K562 (cell line): ENCODE data around the gene SLC37A3. TPM values are rescaled to one million over a fixed set of nuclear protein-coding genes. Genes with fewer than 3 reads are reported as not detected.

Source experiments
- HIVEP1 ChIP-seq: fragments of 250-450 bp; sonication (Bioruptor Pico); IDR thresholded peaks from 2 replicates; pipeline ENCODE4 v1.4.0; 2020; ENCODE audit warnings: mild to moderate bottlenecking
- POLR2G ChIP-seq: fragments of 200-400 bp; formaldehyde crosslinking; IDR thresholded peaks from 2 replicates; pipeline ENCODE4 v1.6.1; 2017; ENCODE audit warnings: low read depth, mild to moderate bottlenecking, antibody characterized with exemption, low read length, moderate library complexity
- RBM34 ChIP-seq: fragments of 200-400 bp; formaldehyde crosslinking; IDR thresholded peaks from 2 replicates; pipeline ENCODE4 v1.6.1; 2018; ENCODE audit warnings: low read length, borderline replicate concordance; ENCODE audit not compliant: insufficient read depth
- STAG1 ChIP-seq: sonication (generic); formaldehyde crosslinking; IDR thresholded peaks from 2 replicates; pipeline ENCODE4 v1.5.0; 2020; ENCODE audit warnings: missing genetic modification reagents, borderline replicate concordance
- SUPT5H ChIP-seq: fragments of 450-650 bp; IDR thresholded peaks from 2 replicates; pipeline ENCODE4 v1.6.1; 2016
- TFAM ChIP-seq: fragments of 250-450 bp; sonication (Bioruptor Pico); conservative IDR thresholded peaks from 2 replicates; pipeline ENCODE4 v1.5.0; 2021; ENCODE audit warnings: mild to moderate bottlenecking, moderate library complexity
- XRCC5 ChIP-seq: fragments of 200-400 bp; formaldehyde crosslinking; IDR thresholded peaks from 2 replicates; pipeline ENCODE4 v1.6.1; 2017; ENCODE audit warnings: low read depth, mild to moderate bottlenecking, low read length
- ZKSCAN1 ChIP-seq: fragments of 150-350 bp; IDR thresholded peaks from 2 replicates; pipeline ENCODE4 v1.6.1; 2016; ENCODE audit warnings: low read depth, low read length
- ZKSCAN8 ChIP-seq: fragments of 200-800 bp; sonication (Bioruptor generic); IDR thresholded peaks from 2 replicates; pipeline ENCODE4 v1.6.1; 2016; ENCODE audit warnings: missing genetic modification characterization, missing compliant biosample characterization
- polyA plus RNA-seq, 8 experiments: library from polyadenylated mRNA; depleted of rRNA in 4 of 8; stranded (reverse) in 5 of 8; unstranded in 3 of 8; fragments of >200 nt; fragmentation: Nextera tagmentation in 2 of 8; fragmentation: Illumina TruSeq in 1 of 8; extraction: Ambion mirVana in 2 of 8; extraction: Trizol in 1 of 8; gene quantifications; 2 replicates each; pipeline versions ENCODE4 v1.2.1 to v1.2.3, GENCODE V29; 2011 to 2014; ENCODE audit warnings: inconsistent platforms in 1 of 8, missing spikeins in 1 of 8
- total RNA-seq, 7 experiments: library from RNA; depleted of rRNA in 6 of 7; stranded (reverse); fragments of >200 nt in 6 of 7; fragmentation: Illumina TruSeq in 2 of 7; extraction: Trizol in 2 of 7; gene quantifications; 2 replicates each; pipeline versions ENCODE4 v1.2.1 to v1.2.3, GENCODE V29; 2011 to 2021; ENCODE audit warnings: low replicate concordance in 1 of 7
- TF ChIP-seq, protein P1 (sequence below): sonication (generic); formaldehyde crosslinking; IDR thresholded peaks from 2 replicates; pipeline ENCODE4 v1.8.1; 2023; ENCODE audit warnings: mild to moderate bottlenecking, missing genetic modification reagents
- TF ChIP-seq, protein P2 (sequence below), 2 experiments: fragments of 150-350 bp in 1 of 2; IDR thresholded peaks; 2 replicates each; pipeline ENCODE4 v1.6.1; 2012 to 2016; ENCODE audit warnings: low read depth in 2 of 2, low read length in 2 of 2, mild to moderate bottlenecking in 1 of 2, moderate library complexity in 1 of 2
- TF ChIP-seq, protein P3 (sequence below), 2 experiments: fragments of 200-800 bp in 1 of 2; sonication (Bioruptor generic) in 1 of 2; sonication (generic) in 1 of 2; formaldehyde crosslinking in 1 of 2; IDR thresholded peaks in 1 of 2; conservative IDR thresholded peaks in 1 of 2; 2 replicates each; pipeline versions ENCODE4 v1.5.0 to v1.6.1; 2016 to 2020; ENCODE audit warnings: missing compliant biosample characterization in 1 of 2, missing genetic modification characterization in 1 of 2, missing genetic modification reagents in 1 of 2
- TF ChIP-seq, protein P4 (sequence below), 2 experiments: fragments of 450-650 bp; IDR thresholded peaks; 2 replicates each; pipeline ENCODE4 v1.6.1; 2016
- TF ChIP-seq, protein P5 (sequence below): sonication (generic); formaldehyde crosslinking; IDR thresholded peaks from 2 replicates; pipeline ENCODE4 v1.9.0; 2022; ENCODE audit warnings: mild to moderate bottlenecking, missing genetic modification reagents

SLC37A3 gene
- total and polyA plus RNA-seq, 9 of the 15 experiments (the other 6 are each of a cell fraction or from before 2014, with no cell fraction given): 11.7 to 59.1 (median 26.8) TPM

DNA sequence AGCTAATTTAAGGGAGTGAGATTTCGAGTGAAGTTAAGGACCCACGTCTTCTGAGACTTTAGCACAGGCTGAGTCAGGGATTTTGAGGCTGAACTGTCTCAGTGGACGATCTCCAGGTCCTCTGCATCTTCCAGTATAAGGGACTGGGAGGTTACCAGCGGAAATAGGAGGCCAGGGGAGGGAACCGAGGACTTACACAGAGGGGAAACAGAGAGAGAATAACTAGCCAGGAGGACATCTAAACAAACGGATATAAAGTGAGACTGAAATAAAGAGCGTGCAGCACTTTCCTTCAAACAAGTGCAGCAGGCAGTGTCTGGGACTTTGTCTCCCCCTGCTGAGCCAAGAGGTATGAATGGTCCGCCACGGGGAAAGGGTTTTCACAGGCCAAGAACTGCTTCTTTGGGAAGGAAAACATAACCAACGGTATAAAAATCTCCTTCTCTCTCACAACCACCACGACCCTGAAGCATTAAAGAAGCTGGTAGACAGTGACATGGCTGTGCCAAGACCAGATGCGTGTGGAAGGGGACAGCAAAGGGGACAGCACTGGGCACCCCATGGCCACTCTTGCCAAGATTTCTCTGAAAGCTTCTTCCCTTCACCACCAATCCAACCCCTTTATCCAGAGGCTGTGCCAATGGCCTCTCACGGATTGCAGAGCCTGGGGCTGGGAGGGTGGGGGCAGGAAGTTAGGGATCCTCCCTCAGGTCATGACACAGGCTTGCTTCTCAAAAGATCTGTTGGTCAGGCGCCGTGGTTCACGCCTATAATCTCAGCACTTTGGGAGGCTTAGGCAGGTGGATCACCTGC lies 72.0 kb downstream of the SLC37A3 start (continued):
- TF ChIP-seq, protein P1, sequence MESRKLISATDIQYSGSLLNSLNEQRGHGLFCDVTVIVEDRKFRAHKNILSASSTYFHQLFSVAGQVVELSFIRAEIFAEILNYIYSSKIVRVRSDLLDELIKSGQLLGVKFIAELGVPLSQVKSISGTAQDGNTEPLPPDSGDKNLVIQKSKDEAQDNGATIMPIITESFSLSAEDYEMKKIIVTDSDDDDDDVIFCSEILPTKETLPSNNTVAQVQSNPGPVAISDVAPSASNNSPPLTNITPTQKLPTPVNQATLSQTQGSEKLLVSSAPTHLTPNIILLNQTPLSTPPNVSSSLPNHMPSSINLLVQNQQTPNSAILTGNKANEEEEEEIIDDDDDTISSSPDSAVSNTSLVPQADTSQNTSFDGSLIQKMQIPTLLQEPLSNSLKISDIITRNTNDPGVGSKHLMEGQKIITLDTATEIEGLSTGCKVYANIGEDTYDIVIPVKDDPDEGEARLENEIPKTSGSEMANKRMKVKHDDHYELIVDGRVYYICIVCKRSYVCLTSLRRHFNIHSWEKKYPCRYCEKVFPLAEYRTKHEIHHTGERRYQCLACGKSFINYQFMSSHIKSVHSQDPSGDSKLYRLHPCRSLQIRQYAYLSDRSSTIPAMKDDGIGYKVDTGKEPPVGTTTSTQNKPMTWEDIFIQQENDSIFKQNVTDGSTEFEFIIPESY (CRISPR knock-in tag): peak; percentile 88
- TF ChIP-seq XRCC5 (0 out of 2 replicates have a peak, but pooled peaks have one; percentile 66), ZKSCAN1 (no peak), STAG1 (peak; percentile 97), HIVEP1 (CRISPR knock-in tag) (0 out of 2 replicates have a peak, but pooled peaks have one; percentile 49), TFAM (CRISPR knock-in tag) (no peak), RBM34 (no peak), SUPT5H (no peak), ZKSCAN8 (CRISPR knock-in tag) (no peak), POLR2G (no peak)
- TF ChIP-seq, protein P2, sequence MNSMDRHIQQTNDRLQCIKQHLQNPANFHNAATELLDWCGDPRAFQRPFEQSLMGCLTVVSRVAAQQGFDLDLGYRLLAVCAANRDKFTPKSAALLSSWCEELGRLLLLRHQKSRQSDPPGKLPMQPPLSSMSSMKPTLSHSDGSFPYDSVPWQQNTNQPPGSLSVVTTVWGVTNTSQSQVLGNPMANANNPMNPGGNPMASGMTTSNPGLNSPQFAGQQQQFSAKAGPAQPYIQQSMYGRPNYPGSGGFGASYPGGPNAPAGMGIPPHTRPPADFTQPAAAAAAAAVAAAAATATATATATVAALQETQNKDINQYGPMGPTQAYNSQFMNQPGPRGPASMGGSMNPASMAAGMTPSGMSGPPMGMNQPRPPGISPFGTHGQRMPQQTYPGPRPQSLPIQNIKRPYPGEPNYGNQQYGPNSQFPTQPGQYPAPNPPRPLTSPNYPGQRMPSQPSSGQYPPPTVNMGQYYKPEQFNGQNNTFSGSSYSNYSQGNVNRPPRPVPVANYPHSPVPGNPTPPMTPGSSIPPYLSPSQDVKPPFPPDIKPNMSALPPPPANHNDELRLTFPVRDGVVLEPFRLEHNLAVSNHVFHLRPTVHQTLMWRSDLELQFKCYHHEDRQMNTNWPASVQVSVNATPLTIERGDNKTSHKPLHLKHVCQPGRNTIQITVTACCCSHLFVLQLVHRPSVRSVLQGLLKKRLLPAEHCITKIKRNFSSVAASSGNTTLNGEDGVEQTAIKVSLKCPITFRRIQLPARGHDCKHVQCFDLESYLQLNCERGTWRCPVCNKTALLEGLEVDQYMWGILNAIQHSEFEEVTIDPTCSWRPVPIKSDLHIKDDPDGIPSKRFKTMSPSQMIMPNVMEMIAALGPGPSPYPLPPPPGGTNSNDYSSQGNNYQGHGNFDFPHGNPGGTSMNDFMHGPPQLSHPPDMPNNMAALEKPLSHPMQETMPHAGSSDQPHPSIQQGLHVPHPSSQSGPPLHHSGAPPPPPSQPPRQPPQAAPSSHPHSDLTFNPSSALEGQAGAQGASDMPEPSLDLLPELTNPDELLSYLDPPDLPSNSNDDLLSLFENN (IDR thresholded peaks at IDR 0.05; ENCODE audit: low read depth in 2 of 2, low read length in 2 of 2): no peak
- TF ChIP-seq, protein P3, sequence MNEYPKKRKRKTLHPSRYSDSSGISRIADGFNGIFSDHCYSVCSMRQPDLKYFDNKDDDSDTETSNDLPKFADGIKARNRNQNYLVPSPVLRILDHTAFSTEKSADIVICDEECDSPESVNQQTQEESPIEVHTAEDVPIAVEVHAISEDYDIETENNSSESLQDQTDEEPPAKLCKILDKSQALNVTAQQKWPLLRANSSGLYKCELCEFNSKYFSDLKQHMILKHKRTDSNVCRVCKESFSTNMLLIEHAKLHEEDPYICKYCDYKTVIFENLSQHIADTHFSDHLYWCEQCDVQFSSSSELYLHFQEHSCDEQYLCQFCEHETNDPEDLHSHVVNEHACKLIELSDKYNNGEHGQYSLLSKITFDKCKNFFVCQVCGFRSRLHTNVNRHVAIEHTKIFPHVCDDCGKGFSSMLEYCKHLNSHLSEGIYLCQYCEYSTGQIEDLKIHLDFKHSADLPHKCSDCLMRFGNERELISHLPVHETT (CRISPR knock-in tag; conservative IDR thresholded peaks at IDR 0.05 in 1 of 2, IDR thresholded peaks at IDR 0.05 in 1 of 2): no peak
- TF ChIP-seq, protein P4, sequence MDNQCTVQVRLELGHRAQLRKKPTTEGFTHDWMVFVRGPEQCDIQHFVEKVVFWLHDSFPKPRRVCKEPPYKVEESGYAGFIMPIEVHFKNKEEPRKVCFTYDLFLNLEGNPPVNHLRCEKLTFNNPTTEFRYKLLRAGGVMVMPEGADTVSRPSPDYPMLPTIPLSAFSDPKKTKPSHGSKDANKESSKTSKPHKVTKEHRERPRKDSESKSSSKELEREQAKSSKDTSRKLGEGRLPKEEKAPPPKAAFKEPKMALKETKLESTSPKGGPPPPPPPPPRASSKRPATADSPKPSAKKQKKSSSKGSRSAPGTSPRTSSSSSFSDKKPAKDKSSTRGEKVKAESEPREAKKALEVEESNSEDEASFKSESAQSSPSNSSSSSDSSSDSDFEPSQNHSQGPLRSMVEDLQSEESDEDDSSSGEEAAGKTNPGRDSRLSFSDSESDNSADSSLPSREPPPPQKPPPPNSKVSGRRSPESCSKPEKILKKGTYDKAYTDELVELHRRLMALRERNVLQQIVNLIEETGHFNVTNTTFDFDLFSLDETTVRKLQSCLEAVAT (IDR thresholded peaks at IDR 0.05): peak in 1 of 2 experiments; percentile 61; a peak in 1 of 4 replicates
- TF ChIP-seq, protein P5, sequence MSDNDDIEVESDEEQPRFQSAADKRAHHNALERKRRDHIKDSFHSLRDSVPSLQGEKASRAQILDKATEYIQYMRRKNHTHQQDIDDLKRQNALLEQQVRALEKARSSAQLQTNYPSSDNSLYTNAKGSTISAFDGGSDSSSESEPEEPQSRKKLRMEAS: 0 out of 2 replicates have a peak, but pooled peaks have one; percentile 8
